Natural killer cell (primary cell): ENCODE data around the gene SEMA4G. TPM values are rescaled to one million over a fixed set of nuclear protein-coding genes. Genes with fewer than 3 reads are reported as not detected.

Experiments used
- ATAC-seq, 3 donors: fragments of 150-1000 bp in 2 of 3; fragments of 200-7000 bp in 1 of 3; cut with Tn5 transposase; 1 replicate in 1 of 3; 2 replicates in 2 of 3; pipeline ENCODE4 v1.10.0; 2021; ENCODE audit warnings: mild to moderate bottlenecking in 2 of 3, moderate library complexity in 2 of 3
- DNase-seq, 2 donors: peaks; one replicate each; pipeline versions ENCODE4 v3.0.0 to v3.0.0-alpha.2; 2013 to 2021; ENCODE audit warnings: mixed read lengths in 1 of 2
- H3K27ac ChIP-seq: one replicate; pipeline ENCODE4 v1.5.1; 2013; ENCODE audit warnings: mild to moderate bottlenecking, low read length
- H3K27me3 ChIP-seq: one replicate; pipeline ENCODE4 v1.6.1; 2013; ENCODE audit warnings: low read length; ENCODE audit not compliant: control insufficient read depth, insufficient read depth
- H3K36me3 ChIP-seq: one replicate; pipeline ENCODE4 v1.6.1; 2013; ENCODE audit warnings: low read length; ENCODE audit not compliant: control insufficient read depth, insufficient read depth
- H3K4me1 ChIP-seq: one replicate; pipeline ENCODE4 v1.6.1; 2013; ENCODE audit warnings: low read length; ENCODE audit not compliant: control insufficient read depth, insufficient read depth
- H3K4me3 ChIP-seq: one replicate; pipeline ENCODE4 v1.5.1; 2013; ENCODE audit warnings: low read length
- H3K9me3 ChIP-seq: one replicate; pipeline ENCODE4 v1.6.1; 2013; ENCODE audit warnings: low read length; ENCODE audit not compliant: control insufficient read depth, insufficient read depth
- H3K27ac Mint-ChIP-seq, 2 donors: one replicate each; pipeline ENCODE4 v1.8.0; 2022; ENCODE audit warnings: mild to moderate bottlenecking in 2 of 2, mixed read lengths in 2 of 2, moderate library complexity in 1 of 2
- H3K27me3 Mint-ChIP-seq, 2 donors: one replicate each; pipeline ENCODE4 v1.8.0; 2022; ENCODE audit warnings: low read depth in 2 of 2, mixed read lengths in 2 of 2
- H3K36me3 Mint-ChIP-seq: one replicate; pipeline ENCODE4 v1.8.0; 2022; ENCODE audit warnings: mixed read lengths
- H3K4me1 Mint-ChIP-seq, 2 donors: one replicate each; pipeline ENCODE4 v1.8.0; 2022; ENCODE audit warnings: mixed read lengths in 2 of 2
- H3K4me3 Mint-ChIP-seq: one replicate; pipeline ENCODE4 v1.8.0; 2022; ENCODE audit warnings: mild to moderate bottlenecking, moderate library complexity, mixed read lengths
- H3K9me3 Mint-ChIP-seq, 2 donors: one replicate each; pipeline ENCODE4 v1.8.0; 2022; ENCODE audit warnings: mixed read lengths in 2 of 2
- WGBS: methylation state at CpG from one replicate; pipeline ENCODE4 v1.1.7; 2013; ENCODE audit warnings: missing lambda C conversion rate; ENCODE audit not compliant: insufficient coverage; 5-methylcytosine and 5-hydroxymethylcytosine counted together
- intact Hi-C: fragments of 100-400 bp; cut with micrococcal nuclease; formaldehyde crosslinking; loops from one replicate; pipeline ENCODE4 v1.14.2; 2022
- total RNA-seq, 4 donors: library from RNA; stranded (reverse); fragments of 120-200 nt in 1 of 4; gene quantifications; one replicate each; pipeline versions ENCODE4 v1.2.3 to v1.2.4, GENCODE V29; 2013 to 2022
- TF ChIP-seq, protein P1 (sequence below): fragments of 200-600 bp; IDR thresholded peaks from one replicate; pipeline ENCODE4 v1.8.0; 2022; ENCODE audit warnings: antibody characterized with exemption

The SEMA4G gene
- total RNA-seq, 3 donors from 2014 or later (not counting 1 experiment from before 2014, with no cell fraction given): 0.53 to 1.7 TPM; not detected in 1

- H3K36me3 ChIP-seq: peaks cover 4% of the 10 kb centered on the region
- no peak overlapping the region for H3K27ac Mint-ChIP-seq
- H3K27me3 Mint-ChIP-seq: peaks cover under 1 to 4% of the 10 kb centered on the region in 2 donors
- H3K4me3 ChIP-seq: no peak overlapping the region
- WGBS: 87% methylated on average over 13 of the region's 13 CpGs
- ATAC-seq: no peak
- no peaks in the 10 kb centered on the region for H3K9me3 ChIP-seq
- H3K9me3 Mint-ChIP-seq: no peaks in the 10 kb centered on the region
- peaks cover 6% of the 10 kb centered on the region for H3K4me1 ChIP-seq
- no peak for DNase-seq
- H3K36me3 Mint-ChIP-seq: no peaks in the 10 kb centered on the region
- no peaks in the 10 kb centered on the region for H3K27me3 ChIP-seq
- intact Hi-C loops: no loop called here
- no peak overlapping the region for H3K4me3 Mint-ChIP-seq
- H3K27ac ChIP-seq: no peak overlapping the region
- peaks cover 6% of the 10 kb centered on the region in 2 donors for H3K4me1 Mint-ChIP-seq
- TF ChIP-seq, protein P1, sequence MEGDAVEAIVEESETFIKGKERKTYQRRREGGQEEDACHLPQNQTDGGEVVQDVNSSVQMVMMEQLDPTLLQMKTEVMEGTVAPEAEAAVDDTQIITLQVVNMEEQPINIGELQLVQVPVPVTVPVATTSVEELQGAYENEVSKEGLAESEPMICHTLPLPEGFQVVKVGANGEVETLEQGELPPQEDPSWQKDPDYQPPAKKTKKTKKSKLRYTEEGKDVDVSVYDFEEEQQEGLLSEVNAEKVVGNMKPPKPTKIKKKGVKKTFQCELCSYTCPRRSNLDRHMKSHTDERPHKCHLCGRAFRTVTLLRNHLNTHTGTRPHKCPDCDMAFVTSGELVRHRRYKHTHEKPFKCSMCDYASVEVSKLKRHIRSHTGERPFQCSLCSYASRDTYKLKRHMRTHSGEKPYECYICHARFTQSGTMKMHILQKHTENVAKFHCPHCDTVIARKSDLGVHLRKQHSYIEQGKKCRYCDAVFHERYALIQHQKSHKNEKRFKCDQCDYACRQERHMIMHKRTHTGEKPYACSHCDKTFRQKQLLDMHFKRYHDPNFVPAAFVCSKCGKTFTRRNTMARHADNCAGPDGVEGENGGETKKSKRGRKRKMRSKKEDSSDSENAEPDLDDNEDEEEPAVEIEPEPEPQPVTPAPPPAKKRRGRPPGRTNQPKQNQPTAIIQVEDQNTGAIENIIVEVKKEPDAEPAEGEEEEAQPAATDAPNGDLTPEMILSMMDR: no peak
These were observed 38.9 kb downstream of the SEMA4G start for GRCh38 chr10:101007915-101008822.

DNA sequence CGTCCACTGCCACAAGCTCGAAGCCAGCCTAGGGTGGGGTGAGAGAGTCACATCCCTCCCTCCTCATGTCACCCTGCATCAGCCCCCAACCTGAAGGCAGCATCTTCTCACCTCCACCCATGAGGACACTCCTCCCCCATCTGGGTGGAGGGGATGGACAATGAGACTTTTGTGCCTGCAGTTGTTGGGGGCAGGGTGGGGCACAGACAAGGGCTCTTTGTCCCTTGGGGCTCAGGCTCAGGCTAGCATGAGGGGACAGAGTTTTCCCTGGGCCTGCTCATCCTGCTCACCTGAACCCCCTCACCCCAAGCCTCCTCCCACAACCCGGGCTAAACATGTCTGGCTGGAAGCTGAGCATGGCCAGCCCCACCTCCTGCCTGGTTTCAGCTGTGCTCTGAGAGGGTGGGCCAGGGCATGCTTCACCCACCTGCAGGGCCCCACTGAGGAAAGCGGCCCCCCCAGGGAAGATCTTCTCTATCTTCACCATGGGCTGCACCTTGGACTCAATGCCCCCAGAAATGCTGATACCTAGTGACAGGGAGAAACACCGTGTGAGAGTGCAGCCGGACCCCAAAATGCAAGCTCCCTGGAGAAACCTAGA, 39.6 kb downstream of the SEMA4G start:
- Mint-ChIP-seq H3K4me1 (peaks cover 10% of the 10 kb centered on the region in 2 donors), H3K27ac (no peak overlapping the region), H3K9me3 (no peaks in the 10 kb centered on the region), H3K27me3 (peaks cover 4 to 8% of the 10 kb centered on the region in 2 donors), H3K4me3 (no peak overlapping the region), H3K36me3 (no peaks in the 10 kb centered on the region)
- intact Hi-C loops: no loop called here
- Histone ChIP-seq H3K27ac (no peak overlapping the region), H3K4me1 (peaks cover 8% of the 10 kb centered on the region), H3K27me3 (no peaks in the 10 kb centered on the region), H3K4me3 (no peak overlapping the region), H3K9me3 (no peaks in the 10 kb centered on the region), H3K36me3 (peaks cover 4% of the 10 kb centered on the region)
- TF ChIP-seq, protein P1: no peak
- no peak for DNase-seq
- 96% methylated on average over 6 of the region's 6 CpGs for WGBS
- ATAC-seq: no peak

DNA sequence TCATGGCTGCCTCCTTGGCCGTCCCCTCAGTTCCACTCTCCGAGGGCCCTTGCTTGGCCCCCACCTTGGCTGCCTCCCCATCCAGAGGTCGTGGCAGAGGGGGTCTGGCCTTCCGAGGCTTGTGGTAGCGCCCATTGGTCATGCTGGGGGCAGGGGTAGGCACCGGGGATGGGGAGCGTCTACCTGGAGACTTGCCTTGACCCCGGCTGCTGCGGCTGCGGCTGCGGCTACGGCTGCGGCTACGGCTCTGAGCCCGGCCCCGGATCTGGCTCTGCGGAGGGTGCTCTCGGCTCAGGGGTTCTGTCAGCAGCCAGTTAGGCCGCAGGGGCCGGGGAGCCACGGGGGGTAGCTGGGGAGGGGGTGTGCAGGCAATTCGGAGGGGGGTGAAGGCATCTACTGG, 41.0 kb downstream of the SEMA4G start:
- ATAC-seq (no peak), DNase-seq (no peak)
- intact Hi-C loops: loop anchor here (5.0 kb wide), 1 partner anchor 338 kb away; no protein-coding TSS in a partner anchor
- Mint-ChIP-seq H3K36me3 (no peaks in the 10 kb centered on the region), H3K4me3 (no peak overlapping the region), H3K9me3 (no peaks in the 10 kb centered on the region), H3K27me3 (peaks cover 8 to 15% of the 10 kb centered on the region in 2 donors), H3K27ac (no peak overlapping the region), H3K4me1 (peaks cover 10 to 16% of the 10 kb centered on the region in 2 donors)
- Histone ChIP-seq H3K4me3 (no peak overlapping the region), H3K27me3 (peaks cover under 1% of the 10 kb centered on the region), H3K27ac (no peak overlapping the region), H3K9me3 (no peaks in the 10 kb centered on the region), H3K36me3 (peaks cover 4% of the 10 kb centered on the region), H3K4me1 (peaks cover 8% of the 10 kb centered on the region)
- WGBS: 93% methylated on average over 22 of the region's 22 CpGs
- TF ChIP-seq, protein P1: no peak
